Parathyroid adenoma (tissue), 2 donors: ENCODE results near the gene ATRIP.

Experiments used
- H2AFZ ChIP-seq: fragments of 300-600 bp; sonication (generic); one replicate; pipeline ENCODE4 v1.7.0; 2017; ENCODE audit warnings: antibody characterized with exemption, mild to moderate bottlenecking
- H3K27ac ChIP-seq: fragments of 300-600 bp; sonication (generic); one replicate; pipeline ENCODE4 v1.7.0; 2017
- H3K27me3 ChIP-seq: fragments of 300-600 bp; sonication (generic); one replicate; pipeline ENCODE4 v1.7.0; 2017; ENCODE audit warnings: low read length; ENCODE audit not compliant: control insufficient read depth, insufficient read depth
- H3K36me3 ChIP-seq: fragments of 300-600 bp; sonication (generic); one replicate; pipeline ENCODE4 v1.7.0; 2017; ENCODE audit warnings: low read length; ENCODE audit not compliant: control insufficient read depth, insufficient read depth
- H3K4me1 ChIP-seq: fragments of 300-600 bp; sonication (generic); one replicate; pipeline ENCODE4 v1.7.0; 2017; ENCODE audit warnings: control low read depth
- H3K4me2 ChIP-seq: fragments of 300-600 bp; sonication (generic); one replicate; pipeline ENCODE4 v1.7.0; 2017; ENCODE audit warnings: low read length
- H3K4me3 ChIP-seq: fragments of 300-600 bp; sonication (generic); one replicate; pipeline ENCODE4 v1.7.0; 2017; ENCODE audit warnings: low read depth, low read length
- H3K79me2 ChIP-seq: fragments of 300-600 bp; sonication (generic); one replicate; pipeline ENCODE4 v1.7.0; 2017; ENCODE audit warnings: control low read depth
- H3K9ac ChIP-seq: fragments of 300-600 bp; sonication (generic); one replicate; pipeline ENCODE4 v1.7.0; 2017; ENCODE audit warnings: mild to moderate bottlenecking
- H3K9me3 ChIP-seq: fragments of 300-600 bp; sonication (generic); one replicate; pipeline ENCODE4 v1.7.0; 2017; ENCODE audit warnings: low read length; ENCODE audit not compliant: control insufficient read depth
- CTCF ChIP-seq: fragments of 300-600 bp; sonication (generic); IDR thresholded peaks from one replicate; pipeline ENCODE4 v1.7.0; 2017; ENCODE audit warnings: antibody characterized with exemption, mild to moderate bottlenecking
- donor health status: primary hyperparathyroidism.

Gene ATRIP

GRCh38 chr3:48427630-48427962 lies 18.9 kb upstream of the ATRIP start:
- Histone ChIP-seq H3K36me3 (no peaks in the 10 kb centered on the region), H3K4me3 (no peak overlapping the region), H3K27ac (peak overlapping the region; percentile 20)

GRCh38 chr3:48428088-48428571 lies 18.4 kb upstream of the ATRIP start:
- Histone ChIP-seq H3K79me2 (no peaks in the 10 kb centered on the region), H3K36me3 (no peaks in the 10 kb centered on the region), H3K4me3 (no peak overlapping the region), H3K27me3 (no peaks in the 10 kb centered on the region), H3K4me2 (peak overlapping the region; percentile 79), H3K9ac (no peak overlapping the region), H3K27ac (no peak overlapping the region), H3K4me1 (peaks cover 40% of the 10 kb centered on the region), H3K9me3 (no peaks in the 10 kb centered on the region), H2AFZ (peak overlapping the region; percentile 75)
- TF ChIP-seq CTCF: no peak

More at GRCh38 chr3:48427630-48427962, 18.9 kb upstream of the ATRIP start:
- no peak for TF ChIP-seq CTCF
- H3K4me2 ChIP-seq: no peak overlapping the region
- no peaks in the 10 kb centered on the region for H3K27me3 ChIP-seq
- no peaks in the 10 kb centered on the region for H3K79me2 ChIP-seq
- no peak overlapping the region for H3K9ac ChIP-seq
- H3K9me3 ChIP-seq: no peaks in the 10 kb centered on the region
- H2AFZ ChIP-seq: no peak overlapping the region
- H3K4me1 ChIP-seq: peaks cover 40% of the 10 kb centered on the region

GRCh38 chr3:48428572-48429316 lies 17.8 kb upstream of the ATRIP start:
- no peak for TF ChIP-seq CTCF
- Histone ChIP-seq H3K36me3 (no peaks in the 10 kb centered on the region), H3K4me2 (peak overlapping the region; percentile 79), H3K4me1 (peaks cover 40% of the 10 kb centered on the region), H3K9ac (no peak overlapping the region), H3K79me2 (no peaks in the 10 kb centered on the region), H3K4me3 (peak overlapping the region; percentile 65), H3K27me3 (no peaks in the 10 kb centered on the region), H3K9me3 (no peaks in the 10 kb centered on the region), H2AFZ (peak overlapping the region; percentile 75), H3K27ac (no peak overlapping the region)

- H3K36me3 ChIP-seq: no peaks in the 10 kb centered on the region
- peaks cover 40% of the 10 kb centered on the region for H3K4me1 ChIP-seq
- H3K27ac ChIP-seq: peak overlapping the region; percentile 37
- peaks cover 2% of the 10 kb centered on the region for H3K79me2 ChIP-seq
- TF ChIP-seq CTCF: no peak
- H3K9ac ChIP-seq: peak overlapping the region; percentile 51
- H3K4me2 ChIP-seq: peak overlapping the region; percentile 79
- H3K4me3 ChIP-seq: peak overlapping the region; percentile 65
- H2AFZ ChIP-seq: peak overlapping the region; percentile 94
- no peaks in the 10 kb centered on the region for H3K9me3 ChIP-seq
- no peaks in the 10 kb centered on the region for H3K27me3 ChIP-seq
Observed at GRCh38 chr3:48429317-48429959, 17.1 kb upstream of the ATRIP start.
